ENCODE results near the gene PPP1R14D. TPM values are rescaled to one million over a fixed set of nuclear protein-coding genes. Genes with fewer than 3 reads are reported as not detected.
"Not testable (repeated sequence)": the region's sequence is repeated elsewhere in the genome, so short reads cannot be mapped to it uniquely, and the experiment has no call there.

The PPP1R14D gene
- total RNA-seq, 4 donors from 2014 or later, result 0.51 TPM; not detected in 3

- intact Hi-C loops (cut with DNase I; ENCODE audit: low total_unique reads) (no loop called here), in situ Hi-C loops (cut with MboI; ENCODE audit: low sequenced_read_pairs in 4 of 4) (no loop called here)
- Histone ChIP-seq H3K9me3 (no peaks in the 10 kb centered on the region), H3K4me1 (no peaks in the 10 kb centered on the region), H3K27me3 (peaks cover 0 to 3% (median under 1%) of the 10 kb centered on the region in 3 donors), H3K4me3 (no peak overlapping the region), H3K27ac (no peak overlapping the region), H3K36me3 (no peaks in the 10 kb centered on the region)
- DNase-seq (no peak), ATAC-seq (no peak)
- TF ChIP-seq CTCF (IDR thresholded peaks at IDR 0.05 in 4 of 5, conservative IDR thresholded peaks at IDR 0.05 in 1 of 5) (no peak), POLR2A (IDR thresholded peaks at IDR 0.05) (no peak)
These were observed 38.7 kb upstream of the PPP1R14D start for GRCh38 chr15:40867199-40867598.

DNA sequence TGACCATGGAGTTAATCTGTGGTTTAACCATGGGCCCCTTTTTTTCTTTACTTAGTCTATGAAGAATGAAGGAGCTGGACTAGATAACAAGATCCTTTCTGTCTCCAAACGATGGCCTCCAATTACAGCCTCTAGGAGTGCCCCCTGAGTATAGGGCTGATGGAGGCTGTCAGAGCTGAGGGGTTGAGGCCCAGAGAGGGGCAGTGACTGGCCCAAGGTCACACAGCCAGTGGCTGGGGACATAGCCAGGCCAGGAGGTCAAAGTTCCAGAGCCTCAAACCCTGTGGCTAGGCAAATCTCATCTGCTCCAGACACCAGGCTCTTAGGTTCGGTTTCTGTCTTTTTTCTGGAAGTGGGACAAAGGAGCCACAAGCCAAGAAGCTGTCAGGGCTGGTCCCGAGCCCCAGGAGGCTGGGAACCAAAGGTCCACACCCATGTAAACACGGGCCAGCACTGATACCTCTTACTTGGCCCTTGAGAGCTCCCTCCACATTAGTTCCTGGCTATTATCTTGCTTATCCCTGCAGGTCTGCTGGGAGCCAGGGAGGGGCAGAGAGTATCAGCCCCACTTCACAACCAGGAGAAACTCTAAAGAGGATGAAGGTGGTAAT, 35.3 kb upstream of the PPP1R14D start:
- in situ Hi-C loops (cut with MboI; ENCODE audit: low sequenced_read_pairs in 4 of 4), result no loop called here
- DNase-seq, result no peak
- Histone ChIP-seq H3K36me3 (no peaks in the 10 kb centered on the region), H3K27me3 (peaks cover 0 to 3% (median 0%) of the 10 kb centered on the region in 3 donors), H3K4me3 (no peak overlapping the region), H3K4me1 (no peaks in the 10 kb centered on the region), H3K9me3 (no peaks in the 10 kb centered on the region), H3K27ac (no peak overlapping the region)
- no peak for ATAC-seq
- TF ChIP-seq CTCF (IDR thresholded peaks at IDR 0.05 in 4 of 5, conservative IDR thresholded peaks at IDR 0.05 in 1 of 5), result no peak
- TF ChIP-seq POLR2A (IDR thresholded peaks at IDR 0.05), result no peak
- intact Hi-C loops (cut with DNase I; ENCODE audit: low total_unique reads), result no loop called here

DNA sequence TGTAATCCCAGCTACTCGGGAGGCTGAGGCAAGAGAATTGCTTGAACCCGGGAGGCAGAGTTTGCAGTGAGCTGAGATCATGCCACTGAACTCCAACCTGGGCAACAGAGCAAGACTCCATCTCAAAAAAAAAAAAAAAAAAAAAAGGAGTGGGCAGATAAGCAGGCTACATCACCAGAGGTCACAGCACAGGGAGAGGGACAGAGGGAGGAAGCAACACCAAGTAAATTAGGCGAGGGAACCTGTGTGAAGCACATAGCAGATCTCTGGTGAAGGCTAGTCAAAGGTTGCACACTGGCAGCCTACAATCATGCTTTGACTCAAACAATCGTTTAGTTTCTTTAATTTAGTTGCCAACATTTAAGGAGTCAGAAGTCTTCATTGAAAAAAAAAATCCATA, 32.6 kb upstream of the PPP1R14D start:
- H3K27ac ChIP-seq; H3K4me3 ChIP-seq; H3K27me3 ChIP-seq; H3K9me3 ChIP-seq; intact Hi-C loops (cut with DNase I; ENCODE audit: low total_unique reads); H3K36me3 ChIP-seq; H3K4me1 ChIP-seq; DNase-seq; ATAC-seq; in situ Hi-C loops (cut with MboI; ENCODE audit: low sequenced_read_pairs in 4 of 4): not testable (repeated sequence)

DNA sequence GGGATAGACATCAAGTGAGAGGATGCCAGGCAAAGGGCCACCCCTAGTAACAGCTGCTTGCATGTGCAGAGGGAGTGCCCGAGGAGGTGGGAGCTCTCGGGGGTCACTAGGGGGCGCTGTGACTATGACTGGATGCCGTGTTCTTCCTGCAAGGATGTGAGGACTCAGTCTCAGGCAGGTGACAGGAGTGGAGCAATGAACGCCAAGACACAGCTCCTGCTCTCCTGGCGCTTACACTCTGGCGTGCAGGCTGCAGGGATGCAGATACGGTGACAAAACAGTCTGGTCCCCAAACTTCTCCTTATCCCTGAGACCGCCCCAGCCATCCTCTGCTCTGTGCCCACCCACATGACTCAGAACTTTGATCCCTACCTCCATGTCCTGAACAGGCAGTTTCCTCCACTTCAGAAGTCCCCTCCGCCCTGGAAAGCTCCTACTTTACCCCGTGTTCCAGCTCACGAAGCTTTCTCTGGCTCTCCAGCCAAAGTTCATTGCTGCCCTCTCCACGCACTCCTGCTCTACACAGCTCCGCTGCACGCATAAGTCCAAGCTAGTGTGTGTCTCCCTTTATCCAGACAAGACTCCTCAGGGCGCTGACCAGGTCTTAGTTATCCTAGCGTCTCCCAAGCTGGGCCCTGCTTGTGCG, 30.8 kb upstream of the PPP1R14D start:
- peaks cover 0 to 3% (median 0%) of the 10 kb centered on the region in 3 donors for H3K27me3 ChIP-seq
- ATAC-seq, result peak in 1 of 2 donors; percentile 69
- no peaks in the 10 kb centered on the region for H3K36me3 ChIP-seq

More for the DNA sequence above, 30.8 kb upstream of the PPP1R14D start:
- Histone ChIP-seq H3K4me3 (no peak overlapping the region), H3K27ac (no peak overlapping the region), H3K9me3 (no peaks in the 10 kb centered on the region), H3K4me1 (no peaks in the 10 kb centered on the region)
- peak in 1 of 2 donors; percentile 58 for DNase-seq
- in situ Hi-C loops (cut with MboI; ENCODE audit: low sequenced_read_pairs in 4 of 4) (loop anchor here in 1 of 4 donors (5.0 kb wide), 1 partner anchor 33 kb away; the partner anchor contains the start of gene VPS18), intact Hi-C loops (cut with DNase I; ENCODE audit: low total_unique reads) (loop anchor here (2.0 kb wide), 1 partner anchor 325 kb away; no protein-coding TSS in a partner anchor)
- TF ChIP-seq POLR2A (IDR thresholded peaks at IDR 0.05), result no peak
- peak; percentile 19 to 66 (median 46) for TF ChIP-seq CTCF (IDR thresholded peaks at IDR 0.05 in 4 of 5, conservative IDR thresholded peaks at IDR 0.05 in 1 of 5)

Data from gastrocnemius medialis (tissue), 4 donors.